CD4-positive, alpha-beta memory T cell (primary cell): Measurements from ENCODE around the gene SIGLEC10. TPM values are rescaled to one million over a fixed set of nuclear protein-coding genes. Genes with fewer than 3 reads are reported as not detected.

Experiments
- CTCF ChIA-PET: fragments of 350-600 bp; sonication (Branson Sonifier 250); formaldehyde crosslinking; loops from one replicate; lab custom pipeline; 2021; ENCODE audit warnings: inconsistent platforms; ENCODE audit not compliant: partially characterized antibody; lab: Charles Lee
- POLR2A ChIA-PET: fragments of 350-600 bp; sonication (Branson Sonifier 250); formaldehyde crosslinking; loops from one replicate; lab custom pipeline; 2021; ENCODE audit not compliant: partially characterized antibody; lab: Charles Lee
- DNase-seq, 5 donors: peaks; one replicate each; pipeline versions ENCODE4 v3.0.0 to v3.0.0-alpha.2; 2020 to 2022; ENCODE audit warnings: mixed read lengths in 1 of 5
- H3K27ac ChIP-seq: one replicate; pipeline ENCODE4 v1.7.0; 2013; ENCODE audit warnings: low read depth, low read length
- H3K27me3 ChIP-seq: 2 replicates; pipeline ENCODE4 v1.7.0; 2013; ENCODE audit warnings: mild to moderate bottlenecking, low read length, moderate library complexity; ENCODE audit not compliant: insufficient read depth
- H3K36me3 ChIP-seq: 2 replicates; pipeline ENCODE4 v1.7.0; 2013; ENCODE audit warnings: mild to moderate bottlenecking, low read length, moderate library complexity; ENCODE audit not compliant: insufficient read depth
- H3K4me1 ChIP-seq: 2 replicates; pipeline ENCODE4 v1.7.0; 2013; ENCODE audit warnings: mild to moderate bottlenecking, low read length, moderate library complexity; ENCODE audit not compliant: insufficient read depth
- H3K4me3 ChIP-seq, 2 donors: one replicate each; pipeline ENCODE4 v1.7.0; 2013; ENCODE audit warnings: low read length in 2 of 2, mild to moderate bottlenecking in 1 of 2
- H3K9me3 ChIP-seq, 2 donors: one replicate each; pipeline ENCODE4 v1.7.0; 2013; ENCODE audit warnings: low read length in 2 of 2, control low read depth in 1 of 2; ENCODE audit not compliant: control insufficient read depth in 1 of 2
- H3K27ac Mint-ChIP-seq, 7 donors: one replicate each; pipeline ENCODE4 v1.8.0; 2020 to 2021; ENCODE audit warnings: mixed read lengths in 7 of 7, mild to moderate bottlenecking in 6 of 7, inconsistent platforms in 3 of 7, moderate library complexity in 3 of 7
- H3K27me3 Mint-ChIP-seq, 2 donors: one replicate each; pipeline ENCODE4 v1.8.0; 2020 to 2021; ENCODE audit warnings: mixed read lengths in 2 of 2
- H3K36me3 Mint-ChIP-seq, 2 donors: one replicate each; pipeline ENCODE4 v1.8.0; 2020 to 2021; ENCODE audit warnings: mixed read lengths in 2 of 2, inconsistent platforms in 1 of 2, mild to moderate bottlenecking in 1 of 2
- H3K4me1 Mint-ChIP-seq, 4 donors: one replicate each; pipeline ENCODE4 v1.8.0; 2020 to 2021; ENCODE audit warnings: mixed read lengths in 4 of 4, mild to moderate bottlenecking in 1 of 4
- H3K4me3 Mint-ChIP-seq, 8 donors: one replicate each; pipeline ENCODE4 v1.8.0; 2020 to 2021; ENCODE audit warnings: mixed read lengths in 8 of 8, mild to moderate bottlenecking in 7 of 8, moderate library complexity in 6 of 8, inconsistent platforms in 3 of 8
- H3K9me3 Mint-ChIP-seq, 8 donors: one replicate each; pipeline ENCODE4 v1.8.0; 2020 to 2021; ENCODE audit warnings: mixed read lengths in 8 of 8, mild to moderate bottlenecking in 5 of 8, inconsistent platforms in 3 of 8, moderate library complexity in 1 of 8
- intact Hi-C: fragments of 100-400 bp; cut with micrococcal nuclease; formaldehyde crosslinking; loops from one replicate; pipeline ENCODE4 v1.15.1; 2023
- polyA plus RNA-seq, 2 donors: library from polyadenylated mRNA; unstranded; fragments of 300-500 nt; fragmentation: Illumina TruSeq; gene quantifications; one replicate each; pipeline ENCODE4 v1.2.3, GENCODE V29; 2021
- total RNA-seq, 2 experiments: library from RNA; stranded (reverse); gene quantifications; one replicate each; pipeline ENCODE4 v1.2.3, GENCODE V29; 2021

The SIGLEC10 gene
- total and polyA plus RNA-seq, 4 experiments from 2014 or later, result 0.12 to 0.39 TPM; not detected in 2

GRCh38 chr19:51364200-51365106 lies 53.0 kb downstream of the SIGLEC10 start:
- H3K36me3 Mint-ChIP-seq, result peaks cover 0 to 17% of the 10 kb centered on the region in 2 donors
- ChIA-PET CTCF (interaction anchor here (1.1 kb wide), 1 partner anchor 24 kb away, joined by 4 read pairs; no protein-coding TSS in a partner anchor), POLR2A (interaction anchor here (1.3 kb wide), 1 partner anchor 30 kb away, joined by 4 read pairs; no protein-coding TSS in a partner anchor)
- Histone ChIP-seq H3K4me1 (peaks cover 50% of the 10 kb centered on the region), H3K9me3 (no peaks in the 10 kb centered on the region), H3K4me3 (no peak overlapping the region), H3K36me3 (no peaks in the 10 kb centered on the region), H3K27ac (no peak overlapping the region), H3K27me3 (no peaks in the 10 kb centered on the region)
- peaks cover 30 to 68% (median 49%) of the 10 kb centered on the region in 4 donors for H3K4me1 Mint-ChIP-seq
- no peaks in the 10 kb centered on the region for H3K27me3 Mint-ChIP-seq
- peak overlapping the region; percentile 15 to 78 (median 58) for H3K4me3 Mint-ChIP-seq
- peak overlapping the region in 5 of 7 donors; percentile 12 to 89 (median 77) for H3K27ac Mint-ChIP-seq
- DNase-seq, result no peak
- intact Hi-C loops, result loop anchor here (5.0 kb wide), 1 partner anchor 338 kb away; no protein-coding TSS in a partner anchor
- H3K9me3 Mint-ChIP-seq, result no peaks in the 10 kb centered on the region

GRCh38 chr19:51361239-51361638 lies 56.2 kb downstream of the SIGLEC10 start:
- ChIA-PET POLR2A (no interaction called here), CTCF (no interaction called here)
- Histone ChIP-seq H3K27me3 (no peaks in the 10 kb centered on the region), H3K27ac (no peak overlapping the region), H3K9me3 (no peaks in the 10 kb centered on the region), H3K4me1 (peaks cover 33% of the 10 kb centered on the region), H3K36me3 (no peaks in the 10 kb centered on the region), H3K4me3 (no peak overlapping the region)
- intact Hi-C loops, result no loop called here
- Mint-ChIP-seq H3K9me3 (no peaks in the 10 kb centered on the region), H3K4me3 (no peak overlapping the region), H3K36me3 (peaks cover 0 to 8% of the 10 kb centered on the region in 2 donors), H3K4me1 (peaks cover 22 to 48% (median 36%) of the 10 kb centered on the region in 4 donors), H3K27me3 (no peaks in the 10 kb centered on the region), H3K27ac (no peak overlapping the region)
- DNase-seq, result no peak

Other genes starting within 250 kb of the SIGLEC10 start
- under 1 TPM; 0.47 to 0.58 TPM for gene CD33, start 192.6 kb downstream of the SIGLEC10 start, total RNA-seq
- not detected for gene CD33, start 192.6 kb downstream of the SIGLEC10 start, polyA plus RNA-seq
- not detected for gene SIGLECL1, start 166.6 kb downstream of the SIGLEC10 start, total RNA-seq
- not detected for gene SIGLECL1, start 166.6 kb downstream of the SIGLEC10 start, polyA plus RNA-seq
- gene IGLON5, start 106.0 kb downstream of the SIGLEC10 start, total RNA-seq, result not detected
- not detected for gene IGLON5, start 106.0 kb downstream of the SIGLEC10 start, polyA plus RNA-seq
- under 1 TPM; 0.22 to 0.26 TPM for gene VSIG10L, start 75.5 kb downstream of the SIGLEC10 start, total RNA-seq
- under 1 TPM in 1 of 2 donors, not detected in 1; 0.17 TPM for gene VSIG10L, start 75.5 kb downstream of the SIGLEC10 start, polyA plus RNA-seq
- 10 to 100 TPM; 51.4 to 53.9 TPM for gene ETFB, start 51.3 kb downstream of the SIGLEC10 start, total RNA-seq
- 10 to 100 TPM; 65.2 to 97.0 TPM for gene ETFB, start 51.3 kb downstream of the SIGLEC10 start, polyA plus RNA-seq
- 1 to 10 TPM; 1.5 to 2.0 TPM for gene CLDND2, start 48.6 kb downstream of the SIGLEC10 start, total RNA-seq
- gene CLDND2, start 48.6 kb downstream of the SIGLEC10 start, polyA plus RNA-seq, result not detected
- 1 to 10 TPM; 2.7 to 2.8 TPM for gene NKG7, start 45.0 kb downstream of the SIGLEC10 start, total RNA-seq
- gene NKG7, start 45.0 kb downstream of the SIGLEC10 start, polyA plus RNA-seq, result 10 to 100 TPM; 36.5 to 44.3 TPM
- not detected for gene LIM2, start 29.7 kb downstream of the SIGLEC10 start, total RNA-seq
- not detected for gene LIM2, start 29.7 kb downstream of the SIGLEC10 start, polyA plus RNA-seq
- not detected for gene C19orf84, start 27.1 kb downstream of the SIGLEC10 start, total RNA-seq
- gene C19orf84, start 27.1 kb downstream of the SIGLEC10 start, polyA plus RNA-seq, result not detected
- not detected for gene SIGLEC8, start 40.8 kb upstream of the SIGLEC10 start, total RNA-seq
- not detected for gene SIGLEC8, start 40.8 kb upstream of the SIGLEC10 start, polyA plus RNA-seq
- gene CEACAM18, start 60.9 kb upstream of the SIGLEC10 start, total RNA-seq, result not detected
- gene CEACAM18, start 60.9 kb upstream of the SIGLEC10 start, polyA plus RNA-seq, result not detected
- not detected for gene SIGLEC12, start 84.2 kb upstream of the SIGLEC10 start, total RNA-seq
- not detected for gene SIGLEC12, start 84.2 kb upstream of the SIGLEC10 start, polyA plus RNA-seq
- gene SIGLEC6, start 114.0 kb upstream of the SIGLEC10 start, total RNA-seq, result not detected
- under 1 TPM in 1 of 2 donors, not detected in 1; 0.10 TPM for gene SIGLEC6, start 114.0 kb upstream of the SIGLEC10 start, polyA plus RNA-seq
- 10 to 100 TPM; 17.1 to 17.4 TPM for gene ZNF175, start 153.6 kb upstream of the SIGLEC10 start, total RNA-seq
- 1 to 10 TPM in 1 of 2 donors, under 1 TPM in 1; 0.65 to 2.6 TPM for gene ZNF175, start 153.6 kb upstream of the SIGLEC10 start, polyA plus RNA-seq
- gene SIGLEC5, start 212.8 kb upstream of the SIGLEC10 start, total RNA-seq, result not detected
- not detected for gene SIGLEC5, start 212.8 kb upstream of the SIGLEC10 start, polyA plus RNA-seq
- gene SIGLEC14, start 229.2 kb upstream of the SIGLEC10 start, total RNA-seq, result 1 to 10 TPM in 1 of 2 experiments, under 1 TPM in 1; 0.69 to 1.4 TPM
- under 1 TPM in 1 of 2 donors, not detected in 1; 0.11 TPM for gene SIGLEC14, start 229.2 kb upstream of the SIGLEC10 start, polyA plus RNA-seq